DND-41 (cell line): Measurements from ENCODE around the gene TOP2B.

Experiments used
- ATAC-seq: fragments of 200-7000 bp; cut with Tn5 transposase; 3 replicates; pipeline ENCODE4 v1.9.1; 2021; ENCODE audit warnings: low read depth; ENCODE audit not compliant: insufficient read depth
- DNase-seq: peaks from one replicate; pipeline ENCODE4 v3.0.0-alpha.2; 2020
- H2AFZ ChIP-seq: 2 replicates; pipeline ENCODE4 v1.6.0; 2012; ENCODE audit warnings: low read depth, low read length
- H3K27ac ChIP-seq: 2 replicates; pipeline ENCODE4 v1.5.1; 2012; ENCODE audit warnings: low read length, inconsistent platforms
- H3K27me3 ChIP-seq: fragments of 200-600 bp; sonication (generic); 2 replicates; pipeline ENCODE4 v1.6.0; 2012; ENCODE audit warnings: low read length, mild to moderate bottlenecking, inconsistent platforms; ENCODE audit not compliant: insufficient read depth, poor library complexity
- H3K36me3 ChIP-seq: 2 replicates; pipeline ENCODE4 v1.5.1; 2012; ENCODE audit warnings: low read length, inconsistent platforms; ENCODE audit not compliant: insufficient read depth
- H3K4me1 ChIP-seq: 2 replicates; pipeline ENCODE4 v1.5.1; 2012; ENCODE audit warnings: mild to moderate bottlenecking, low read length; ENCODE audit not compliant: insufficient read depth
- H3K4me2 ChIP-seq: 2 replicates; pipeline ENCODE4 v1.6.0; 2012; ENCODE audit warnings: mild to moderate bottlenecking, moderate library complexity, low read length, inconsistent platforms; ENCODE audit not compliant: insufficient read depth
- H3K4me3 ChIP-seq, 2 experiments: fragments of 200-600 bp in 1 of 2; shearing (Covaris generic) in 1 of 2; 2 replicates each; pipeline ENCODE4 v1.5.1; 2012 to 2016; ENCODE audit warnings: inconsistent platforms in 2 of 2, low read length in 2 of 2, mild to moderate bottlenecking in 2 of 2, low read depth in 1 of 2, moderate library complexity in 1 of 2
- H3K79me2 ChIP-seq: 2 replicates; pipeline ENCODE4 v1.6.0; 2012; ENCODE audit warnings: low read length, inconsistent platforms; ENCODE audit not compliant: insufficient read depth
- H3K9ac ChIP-seq: 2 replicates; pipeline ENCODE4 v1.6.0; 2012; ENCODE audit warnings: low read depth, mild to moderate bottlenecking, inconsistent platforms, low read length, moderate library complexity
- H3K9me3 ChIP-seq: 2 replicates; pipeline ENCODE4 v1.5.1; 2012; ENCODE audit warnings: low read length, moderate library complexity, mild to moderate bottlenecking, inconsistent platforms; ENCODE audit not compliant: insufficient read depth, severe bottlenecking
- H4K20me1 ChIP-seq: 2 replicates; pipeline ENCODE4 v1.6.0; 2012; ENCODE audit warnings: low read length; ENCODE audit not compliant: insufficient read depth
- EZH2 ChIP-seq: IDR thresholded peaks from 3 replicates; pipeline ENCODE4 v1.6.1; 2012; ENCODE audit warnings: borderline replicate concordance, low read depth, mild to moderate bottlenecking, moderate library complexity, low read length, inconsistent platforms; ENCODE audit not compliant: severe bottlenecking
- TF ChIP-seq, protein P1 (sequence below): IDR thresholded peaks from 2 replicates; pipeline ENCODE4 v1.5.1; 2012; ENCODE audit warnings: borderline replicate concordance, low read length, moderate library complexity, mild to moderate bottlenecking; ENCODE audit not compliant: poor library complexity, severe bottlenecking; ENCODE audit errors: extremely low read depth

The TOP2B gene

DNA sequence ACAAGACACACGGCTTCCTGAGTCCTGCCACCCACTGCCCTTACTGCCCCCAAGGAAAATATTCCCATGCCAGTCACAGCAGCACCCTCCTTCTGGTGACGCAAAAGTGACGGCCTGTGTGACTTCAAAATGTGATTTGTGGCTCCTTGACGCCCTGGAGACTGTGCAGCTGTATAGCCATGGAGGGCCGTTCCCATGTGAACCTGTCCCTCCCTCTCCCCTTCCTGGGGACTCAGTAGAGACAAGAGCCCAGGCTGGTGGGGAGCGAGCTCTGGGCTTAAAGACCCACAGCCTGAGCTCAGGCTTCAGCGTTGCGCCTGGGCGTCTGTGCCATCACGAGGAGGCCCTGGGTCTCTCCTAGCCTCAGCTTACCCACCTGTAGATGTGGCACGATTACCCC lies 78.2 kb downstream of the TOP2B start:
- Histone ChIP-seq H3K36me3 (no peaks in the 10 kb centered on the region), H3K9me3 (no peaks in the 10 kb centered on the region), H4K20me1 (no peaks in the 10 kb centered on the region), H3K4me1 (no peaks in the 10 kb centered on the region), H3K79me2 (no peaks in the 10 kb centered on the region), H3K9ac (no peak overlapping the region), H3K27ac (no peak overlapping the region), H2AFZ (no peak overlapping the region), H3K4me2 (no peak overlapping the region), H3K4me3 (no peak overlapping the region), H3K27me3 (no peaks in the 10 kb centered on the region)
- DNase-seq (no peak), ATAC-seq (no peak)
- TF ChIP-seq, protein P1, sequence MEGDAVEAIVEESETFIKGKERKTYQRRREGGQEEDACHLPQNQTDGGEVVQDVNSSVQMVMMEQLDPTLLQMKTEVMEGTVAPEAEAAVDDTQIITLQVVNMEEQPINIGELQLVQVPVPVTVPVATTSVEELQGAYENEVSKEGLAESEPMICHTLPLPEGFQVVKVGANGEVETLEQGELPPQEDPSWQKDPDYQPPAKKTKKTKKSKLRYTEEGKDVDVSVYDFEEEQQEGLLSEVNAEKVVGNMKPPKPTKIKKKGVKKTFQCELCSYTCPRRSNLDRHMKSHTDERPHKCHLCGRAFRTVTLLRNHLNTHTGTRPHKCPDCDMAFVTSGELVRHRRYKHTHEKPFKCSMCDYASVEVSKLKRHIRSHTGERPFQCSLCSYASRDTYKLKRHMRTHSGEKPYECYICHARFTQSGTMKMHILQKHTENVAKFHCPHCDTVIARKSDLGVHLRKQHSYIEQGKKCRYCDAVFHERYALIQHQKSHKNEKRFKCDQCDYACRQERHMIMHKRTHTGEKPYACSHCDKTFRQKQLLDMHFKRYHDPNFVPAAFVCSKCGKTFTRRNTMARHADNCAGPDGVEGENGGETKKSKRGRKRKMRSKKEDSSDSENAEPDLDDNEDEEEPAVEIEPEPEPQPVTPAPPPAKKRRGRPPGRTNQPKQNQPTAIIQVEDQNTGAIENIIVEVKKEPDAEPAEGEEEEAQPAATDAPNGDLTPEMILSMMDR = no peak
- no peak for TF ChIP-seq EZH2

DNA sequence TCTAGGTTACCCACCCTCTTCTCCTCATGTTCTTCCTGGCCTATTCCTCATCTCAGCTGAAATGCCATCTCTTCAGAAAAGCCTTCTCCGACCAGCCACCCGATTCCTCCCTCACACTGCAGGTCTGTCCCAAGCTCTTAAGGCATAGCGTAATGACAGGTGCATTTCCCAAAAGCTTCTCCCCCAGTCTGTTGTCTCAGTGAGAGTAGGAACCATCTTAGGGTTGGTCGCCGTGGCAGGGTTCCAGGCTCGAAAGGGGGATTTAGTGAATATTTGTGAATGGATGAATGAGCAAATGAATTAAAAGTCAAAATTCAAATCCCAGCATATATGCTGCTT lies 78.6 kb downstream of the TOP2B start:
- Histone ChIP-seq H3K27me3 (no peaks in the 10 kb centered on the region), H3K4me1 (no peaks in the 10 kb centered on the region)
- TF ChIP-seq, protein P1 = no peak
- no peak for TF ChIP-seq EZH2

DNA sequence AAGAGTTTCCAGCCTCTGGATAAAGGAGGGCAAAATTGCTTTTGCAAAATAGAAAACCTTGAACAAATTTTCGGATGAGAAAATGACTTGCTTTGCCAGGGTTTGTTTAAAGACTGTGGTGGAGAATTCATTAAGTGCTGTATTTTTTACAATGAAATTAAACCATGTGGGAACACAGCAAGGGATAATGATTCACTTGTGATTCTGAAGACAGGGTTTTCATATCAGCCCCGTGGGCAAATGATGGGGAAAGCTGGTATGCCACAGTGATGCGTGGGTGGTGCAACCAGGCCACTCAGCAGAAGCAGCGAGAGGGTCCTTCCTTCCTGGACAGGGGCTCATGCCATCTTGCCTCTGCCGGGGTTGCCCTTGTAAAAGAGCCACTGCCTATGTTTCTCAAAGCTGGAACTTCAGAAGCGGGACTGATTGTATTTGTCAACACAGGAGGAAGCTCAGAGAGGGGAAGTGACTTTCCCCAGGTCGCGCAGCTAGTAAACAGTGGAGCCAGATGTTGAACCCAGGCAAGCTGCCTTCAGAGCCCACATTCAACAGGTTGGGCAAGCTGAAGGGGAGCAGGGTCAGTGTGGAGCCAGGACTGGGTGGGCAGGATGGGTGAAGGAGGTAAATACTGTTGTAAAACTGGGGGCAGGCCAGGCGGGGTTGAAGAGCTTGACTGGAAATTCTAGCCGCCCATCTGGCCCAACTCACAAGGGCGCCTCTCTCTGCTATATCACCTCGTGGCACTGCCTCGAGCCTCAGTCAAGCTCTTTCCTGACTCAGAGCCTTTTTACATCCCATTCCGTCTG lies 79.1 kb downstream of the TOP2B start:
- Histone ChIP-seq H4K20me1 (no peaks in the 10 kb centered on the region), H3K4me1 (no peaks in the 10 kb centered on the region), H3K36me3 (no peaks in the 10 kb centered on the region), H3K79me2 (no peaks in the 10 kb centered on the region), H3K9me3 (no peaks in the 10 kb centered on the region), H3K27me3 (no peaks in the 10 kb centered on the region), H3K27ac (no peak overlapping the region), H3K4me3 (no peak overlapping the region), H3K4me2 (no peak overlapping the region), H2AFZ (no peak overlapping the region), H3K9ac (no peak overlapping the region)
- ATAC-seq (no peak), DNase-seq (no peak)
- TF ChIP-seq EZH2 = no peak
- TF ChIP-seq, protein P1 = no peak

More for the DNA sequence above, 78.6 kb downstream of the TOP2B start:
- H3K9me3 ChIP-seq = no peaks in the 10 kb centered on the region
- H4K20me1 ChIP-seq = no peaks in the 10 kb centered on the region
- no peak overlapping the region for H2AFZ ChIP-seq
- ATAC-seq (no peak), DNase-seq (no peak)
- H3K36me3 ChIP-seq = no peaks in the 10 kb centered on the region
- no peak overlapping the region for H3K9ac ChIP-seq
- H3K79me2 ChIP-seq = no peaks in the 10 kb centered on the region
- no peak overlapping the region for H3K4me3 ChIP-seq
- no peak overlapping the region for H3K27ac ChIP-seq
- no peak overlapping the region for H3K4me2 ChIP-seq
